H9 (cell line): ENCODE results near the gene TBC1D13. TPM values are rescaled to one million over a fixed set of nuclear protein-coding genes. Genes with fewer than 3 reads are reported as not detected.

Experiments used
- DNase-seq: peaks from one replicate; pipeline ENCODE4 v3.0.0-alpha.2; 2017
- H2AFZ ChIP-seq: one replicate; pipeline ENCODE4 v1.6.1; 2013; ENCODE audit warnings: mild to moderate bottlenecking, low read length, control low read depth, moderate library complexity
- H2AK5ac ChIP-seq: 2 replicates; pipeline ENCODE4 v1.6.1; 2013; ENCODE audit warnings: low read length, control low read depth, mixed read lengths; ENCODE audit not compliant: insufficient read length
- H2BK120ac ChIP-seq: one replicate; pipeline ENCODE4 v1.6.1; 2013; ENCODE audit warnings: low read depth, mild to moderate bottlenecking, low read length, control low read depth, inconsistent platforms; ENCODE audit not compliant: poor library complexity, severe bottlenecking
- H2BK12ac ChIP-seq: 2 replicates; pipeline ENCODE4 v1.6.1; 2013; ENCODE audit warnings: low read length, control low read depth, mixed read lengths, low read depth; ENCODE audit not compliant: insufficient read length
- H2BK15ac ChIP-seq: 2 replicates; pipeline ENCODE4 v1.6.1; 2013; ENCODE audit warnings: low read depth, low read length, control low read depth
- H2BK20ac ChIP-seq: one replicate; pipeline ENCODE4 v1.6.1; 2013; ENCODE audit warnings: low read depth, mild to moderate bottlenecking, low read length, control low read depth, inconsistent platforms; ENCODE audit not compliant: poor library complexity, severe bottlenecking
- H2BK5ac ChIP-seq: 2 replicates; pipeline ENCODE4 v1.6.1; 2013; ENCODE audit warnings: low read length, control low read depth, mixed read lengths; ENCODE audit not compliant: insufficient read length
- H3K14ac ChIP-seq: 2 replicates; pipeline ENCODE4 v1.6.1; 2013; ENCODE audit warnings: low read length, control low read depth; ENCODE audit not compliant: insufficient read depth
- H3K18ac ChIP-seq: 2 replicates; pipeline ENCODE4 v1.6.1; 2013; ENCODE audit warnings: low read depth, mild to moderate bottlenecking, mixed read lengths, low read length, control low read depth; ENCODE audit not compliant: insufficient read length
- H3K23ac ChIP-seq: 2 replicates; pipeline ENCODE4 v1.6.1; 2013; ENCODE audit warnings: low read length, control low read depth, mixed read lengths, low read depth; ENCODE audit not compliant: insufficient read length
- H3K23me2 ChIP-seq: 2 replicates; pipeline ENCODE4 v1.6.1; 2013; ENCODE audit warnings: low read depth, mild to moderate bottlenecking, mixed read lengths, low read length, control low read depth; ENCODE audit not compliant: insufficient read length, poor library complexity, severe bottlenecking
- H3K27ac ChIP-seq: 2 replicates; pipeline ENCODE4 v1.5.1; 2013; ENCODE audit warnings: low read length, control low read depth, mixed read lengths, low read depth; ENCODE audit not compliant: insufficient read length
- H3K27me3 ChIP-seq: 2 replicates; pipeline ENCODE4 v1.6.1; 2013; ENCODE audit warnings: low read length, control low read depth, inconsistent platforms; ENCODE audit not compliant: insufficient read depth
- H3K4ac ChIP-seq: 2 replicates; pipeline ENCODE4 v1.6.1; 2013; ENCODE audit warnings: low read depth, mild to moderate bottlenecking, control low read depth, inconsistent platforms, low read length, moderate library complexity
- H3K4me1 ChIP-seq: 2 replicates; pipeline ENCODE4 v1.6.1; 2013; ENCODE audit warnings: low read length, control low read depth, inconsistent platforms; ENCODE audit not compliant: insufficient read depth
- H3K4me2 ChIP-seq: 2 replicates; pipeline ENCODE4 v1.6.1; 2013; ENCODE audit warnings: low read length, control low read depth, mixed read lengths; ENCODE audit not compliant: insufficient read length, insufficient read depth
- H3K56ac ChIP-seq: 2 replicates; pipeline ENCODE4 v1.6.1; 2013; ENCODE audit warnings: low read depth, mild to moderate bottlenecking, mixed read lengths, low read length, control low read depth; ENCODE audit not compliant: insufficient read length
- H3K79me1 ChIP-seq: 2 replicates; pipeline ENCODE4 v1.6.1; 2013; ENCODE audit warnings: low read depth, mild to moderate bottlenecking, moderate library complexity, low read length, control low read depth, inconsistent platforms; ENCODE audit not compliant: insufficient read depth, poor library complexity, severe bottlenecking
- H3K79me2 ChIP-seq: 2 replicates; pipeline ENCODE4 v1.6.1; 2013; ENCODE audit warnings: low read length, control low read depth, inconsistent platforms; ENCODE audit not compliant: insufficient read depth
- H3K9ac ChIP-seq: 2 replicates; pipeline ENCODE4 v1.6.1; 2013; ENCODE audit warnings: low read length, control low read depth, mixed read lengths; ENCODE audit not compliant: insufficient read length; ENCODE audit errors: extremely low read depth
- H3K9me3 ChIP-seq: one replicate; pipeline ENCODE4 v1.6.1; 2013; ENCODE audit warnings: low read depth, low read length, inconsistent platforms; ENCODE audit not compliant: control insufficient read depth
- H3T11ph ChIP-seq: one replicate; pipeline ENCODE4 v1.6.1; 2013; ENCODE audit warnings: mild to moderate bottlenecking, low read length, control low read depth, inconsistent platforms
- H4K20me1 ChIP-seq: one replicate; pipeline ENCODE4 v1.6.1; 2013; ENCODE audit not compliant: control insufficient read depth, insufficient read length, insufficient read depth
- H4K5ac ChIP-seq: 2 replicates; pipeline ENCODE4 v1.6.1; 2013; ENCODE audit warnings: low read depth, mild to moderate bottlenecking, mixed read lengths, low read length, control low read depth; ENCODE audit not compliant: insufficient read length
- H4K8ac ChIP-seq: replicated peaks from 2 replicates; pipeline ENCODE4 v1.6.1; 2013; ENCODE audit warnings: low read length, control low read depth, mixed read lengths, low read depth; ENCODE audit not compliant: insufficient read length
- H4K91ac ChIP-seq: 2 replicates; pipeline ENCODE4 v1.6.1; 2013; ENCODE audit warnings: low read depth, mild to moderate bottlenecking, moderate library complexity, mixed read lengths, low read length, control low read depth; ENCODE audit not compliant: insufficient read length
- H3K27ac Mint-ChIP-seq, 3 experiments: 2 replicates in 2 of 3; 3 replicates in 1 of 3; pipeline ENCODE4 v1.8.0; 2020 to 2021; ENCODE audit warnings: mixed read lengths in 3 of 3, mild to moderate bottlenecking in 1 of 3, moderate library complexity in 1 of 3
- H3K27me3 Mint-ChIP-seq: 2 replicates; pipeline ENCODE4 v1.8.0; 2021; ENCODE audit warnings: low read depth, mild to moderate bottlenecking, moderate library complexity, mixed read lengths
- H3K36me3 Mint-ChIP-seq, 3 experiments: 2 replicates in 2 of 3; 3 replicates in 1 of 3; pipeline ENCODE4 v1.8.0; 2020 to 2021; ENCODE audit warnings: low read depth in 3 of 3, mixed read lengths in 3 of 3; ENCODE audit not compliant: insufficient read depth in 1 of 3
- H3K4me1 Mint-ChIP-seq, 2 experiments: 2 replicates each; pipeline ENCODE4 v1.8.0; 2020; ENCODE audit warnings: mixed read lengths in 2 of 2
- H3K4me3 Mint-ChIP-seq, 2 experiments: 2 replicates in 1 of 2; 3 replicates in 1 of 2; pipeline ENCODE4 v1.8.0; 2020 to 2021; ENCODE audit warnings: mild to moderate bottlenecking in 2 of 2, mixed read lengths in 2 of 2, moderate library complexity in 1 of 2
- H3K9me3 Mint-ChIP-seq, 2 experiments: 2 replicates in 1 of 2; 3 replicates in 1 of 2; pipeline ENCODE4 v1.8.0; 2020; ENCODE audit warnings: mild to moderate bottlenecking in 2 of 2, mixed read lengths in 2 of 2, moderate library complexity in 1 of 2
- WGBS: extraction: QIAGEN DNeasy Blood & Tissue Kit; methylation state at CpG from one replicate; pipeline ENCODE4 v1.1.7; 2013; ENCODE audit warnings: missing lambda C conversion rate, low lambda C conversion rate, mixed read lengths; ENCODE audit not compliant: insufficient read length; ENCODE audit errors: extremely low coverage; 5-methylcytosine and 5-hydroxymethylcytosine counted together
- total RNA-seq: library from RNA; stranded (reverse); gene quantifications from 2 replicates; pipeline ENCODE4 v1.2.1, GENCODE V29; 2021
- TF ChIP-seq, protein P1 (sequence below): fragments of 200-600 bp; sonication (generic); conservative IDR thresholded peaks from 3 replicates; pipeline ENCODE4 v1.8.0; 2021; ENCODE audit warnings: antibody characterized with exemption, mild to moderate bottlenecking

The TBC1D13 gene
- total RNA-seq, 1 experiment from 2014 or later: 27.3 TPM

DNA sequence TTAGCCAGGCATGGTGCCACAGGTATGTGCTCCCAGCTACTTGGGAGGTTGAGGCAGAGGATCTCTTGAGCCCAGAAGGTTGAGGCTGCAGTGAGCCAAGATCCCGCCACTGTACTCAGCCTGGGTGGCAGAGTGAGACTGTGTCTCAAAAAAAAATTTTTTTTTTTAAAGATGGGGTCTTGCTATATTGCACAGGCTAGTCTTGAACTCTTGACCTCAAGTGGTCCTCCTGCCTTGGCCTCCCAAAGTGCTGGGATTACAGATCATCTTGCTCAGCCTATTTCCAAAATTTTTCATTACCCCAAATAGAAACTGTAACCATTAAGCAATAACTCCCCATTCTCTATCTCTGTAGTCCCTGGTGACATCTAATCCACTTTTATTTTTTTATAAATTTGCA lies 4.4 kb upstream of the TBC1D13 start:
- Histone ChIP-seq H2BK15ac (no peak overlapping the region), H3K79me1 (no peaks in the 10 kb centered on the region), H3K14ac (no peak overlapping the region), H4K91ac (no peak overlapping the region), H4K5ac (no peak overlapping the region), H2BK20ac (no peak overlapping the region), H3K23ac (no peak overlapping the region), H2BK120ac (no peak overlapping the region), H3K23me2 (peaks cover 3% of the 10 kb centered on the region), H4K8ac (no peak overlapping the region), H3K4me2 (no peak overlapping the region), H2BK12ac (no peak overlapping the region), H3K9me3 (no peaks in the 10 kb centered on the region), H3K27ac (no peak overlapping the region), H2BK5ac (no peak overlapping the region), H3K56ac (no peak overlapping the region), H3K4ac (no peak overlapping the region), H3K9ac (no peak overlapping the region), H2AK5ac (no peak overlapping the region), H3K27me3 (no peaks in the 10 kb centered on the region), H3T11ph (no peak overlapping the region), H4K20me1 (no peaks in the 10 kb centered on the region), H3K4me1 (no peaks in the 10 kb centered on the region), H3K79me2 (no peaks in the 10 kb centered on the region), H3K18ac (no peak overlapping the region), H2AFZ (no peak overlapping the region)
- TF ChIP-seq, protein P1, sequence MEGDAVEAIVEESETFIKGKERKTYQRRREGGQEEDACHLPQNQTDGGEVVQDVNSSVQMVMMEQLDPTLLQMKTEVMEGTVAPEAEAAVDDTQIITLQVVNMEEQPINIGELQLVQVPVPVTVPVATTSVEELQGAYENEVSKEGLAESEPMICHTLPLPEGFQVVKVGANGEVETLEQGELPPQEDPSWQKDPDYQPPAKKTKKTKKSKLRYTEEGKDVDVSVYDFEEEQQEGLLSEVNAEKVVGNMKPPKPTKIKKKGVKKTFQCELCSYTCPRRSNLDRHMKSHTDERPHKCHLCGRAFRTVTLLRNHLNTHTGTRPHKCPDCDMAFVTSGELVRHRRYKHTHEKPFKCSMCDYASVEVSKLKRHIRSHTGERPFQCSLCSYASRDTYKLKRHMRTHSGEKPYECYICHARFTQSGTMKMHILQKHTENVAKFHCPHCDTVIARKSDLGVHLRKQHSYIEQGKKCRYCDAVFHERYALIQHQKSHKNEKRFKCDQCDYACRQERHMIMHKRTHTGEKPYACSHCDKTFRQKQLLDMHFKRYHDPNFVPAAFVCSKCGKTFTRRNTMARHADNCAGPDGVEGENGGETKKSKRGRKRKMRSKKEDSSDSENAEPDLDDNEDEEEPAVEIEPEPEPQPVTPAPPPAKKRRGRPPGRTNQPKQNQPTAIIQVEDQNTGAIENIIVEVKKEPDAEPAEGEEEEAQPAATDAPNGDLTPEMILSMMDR: no peak
- Mint-ChIP-seq H3K4me1 (peaks cover under 1 to 1% of the 10 kb centered on the region in 2 experiments; a peak in 2 of 4 replicates), H3K27ac (no peak overlapping the region), H3K9me3 (peaks cover 16 to 17% of the 10 kb centered on the region in 2 experiments), H3K36me3 (peaks cover 0 to 2% (median 0%) of the 10 kb centered on the region in 3 experiments; a peak in 2 of 7 replicates), H3K27me3 (peaks cover 5% of the 10 kb centered on the region), H3K4me3 (no peak overlapping the region)
- no CpG with 5 or more reads among the region's 1 CpG for WGBS
- no peak for DNase-seq
